NK-92 (cell line): ENCODE data around the gene PTGR3.

ENCODE experiments used
- DNase-seq: peaks from one replicate; lab custom pipeline; 2025; ENCODE audit not compliant: unreplicated experiment; lab: John Stamatoyannopoulos, UW

Gene PTGR3

DNA sequence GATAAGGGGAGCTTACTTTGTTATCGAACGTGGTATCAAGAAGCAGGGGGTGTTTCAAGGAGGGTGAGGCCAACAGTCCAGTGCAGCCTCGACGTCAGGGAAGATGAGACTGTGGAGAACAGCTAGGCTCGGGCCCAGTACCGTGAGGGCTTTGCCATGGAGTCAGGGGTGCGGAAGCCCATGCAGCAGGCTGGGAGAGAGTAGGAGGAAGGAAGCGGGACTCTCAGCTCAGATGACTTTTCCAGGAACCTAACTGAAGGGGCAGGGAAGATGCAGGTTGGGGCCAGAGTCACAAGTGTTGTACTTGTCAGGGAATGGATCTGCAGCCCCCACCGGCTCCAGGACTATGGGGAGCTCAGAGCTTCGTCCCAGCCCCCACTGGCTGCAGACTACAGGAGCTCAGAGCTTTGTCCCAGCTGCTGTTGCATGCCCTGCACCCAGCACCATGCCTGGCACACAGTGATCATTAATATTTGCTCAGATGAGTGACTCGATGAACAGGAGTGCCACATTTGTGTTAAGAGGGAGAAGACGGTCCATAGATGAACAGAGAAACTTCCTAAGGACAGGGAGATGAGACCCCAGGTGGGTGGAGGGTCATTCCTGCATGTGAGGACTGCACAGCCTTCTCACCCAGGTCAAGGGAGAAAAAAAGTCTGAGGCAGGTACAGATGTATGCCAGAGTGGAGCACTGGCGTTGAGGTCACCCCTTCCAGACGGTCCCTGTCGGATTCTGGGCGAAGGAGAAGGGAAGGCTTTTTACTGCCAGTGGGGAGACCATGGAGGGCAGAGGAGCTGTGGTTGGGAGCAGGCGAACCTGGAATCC is 36.4 kb downstream of the PTGR3 start:
- DNase-seq: no peak

DNA sequence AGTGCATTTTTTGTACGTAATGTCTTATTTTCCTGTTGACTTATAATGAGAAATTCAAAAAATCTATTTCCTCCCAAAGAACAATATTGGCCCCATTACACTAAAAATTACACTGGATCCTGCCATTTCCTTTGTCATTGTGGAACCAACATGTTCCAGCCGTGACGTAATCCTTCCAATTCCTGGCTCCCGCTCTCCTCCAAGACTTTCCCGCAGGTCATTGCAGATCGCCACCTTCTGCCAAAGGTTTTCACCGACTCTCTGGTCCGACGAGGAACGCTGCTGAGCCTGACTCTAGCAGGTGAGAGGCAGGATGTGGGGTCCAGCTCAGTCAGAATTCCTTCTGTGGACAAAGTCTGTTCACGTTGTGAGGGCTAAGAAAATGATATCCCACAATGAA is 38.0 kb downstream of the PTGR3 start:
- no peak for DNase-seq

GRCh38 chr18:75170022-75170789 is 38.7 kb downstream of the PTGR3 start:
- no peak for DNase-seq

DNA sequence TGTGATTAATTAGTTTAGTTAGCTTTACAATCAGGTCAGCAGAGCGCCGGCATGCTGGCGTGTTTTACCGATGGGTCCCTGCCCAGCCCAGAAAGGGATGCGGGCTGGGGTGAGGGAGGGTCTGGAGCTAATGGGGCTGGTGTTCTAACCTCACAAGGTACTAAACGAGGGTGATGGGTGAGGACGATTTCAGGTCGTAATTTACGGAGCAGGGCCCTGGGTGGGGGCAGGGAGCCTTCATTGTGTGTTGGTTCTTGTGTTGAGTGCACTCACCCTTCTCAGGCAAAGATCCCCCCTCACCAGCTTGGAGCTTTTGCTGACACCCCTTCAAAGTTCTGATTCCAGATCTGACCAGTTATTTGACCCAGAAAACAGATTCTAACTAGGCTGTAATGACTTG is 39.5 kb downstream of the PTGR3 start:
- DNase-seq: no peak

DNA sequence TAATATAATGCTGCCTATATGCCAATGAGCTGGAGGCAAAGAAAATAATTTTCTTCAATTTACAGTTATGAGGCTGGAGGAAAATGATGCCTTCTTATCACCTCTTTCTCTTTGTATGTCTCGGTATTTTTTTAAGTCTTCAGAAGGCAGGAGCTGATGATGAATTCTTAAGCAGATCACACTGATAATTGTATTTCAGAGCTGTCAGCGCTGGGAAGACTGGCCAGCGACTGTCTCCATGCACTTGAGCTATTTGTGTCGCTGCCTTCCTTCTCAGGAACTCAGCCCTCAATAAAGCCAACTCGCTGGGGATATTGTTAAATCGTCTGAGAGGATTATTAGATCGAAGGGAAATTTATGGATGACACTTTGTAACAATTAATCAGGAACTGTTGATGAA is 40.3 kb downstream of the PTGR3 start:
- DNase-seq: no peak

DNA sequence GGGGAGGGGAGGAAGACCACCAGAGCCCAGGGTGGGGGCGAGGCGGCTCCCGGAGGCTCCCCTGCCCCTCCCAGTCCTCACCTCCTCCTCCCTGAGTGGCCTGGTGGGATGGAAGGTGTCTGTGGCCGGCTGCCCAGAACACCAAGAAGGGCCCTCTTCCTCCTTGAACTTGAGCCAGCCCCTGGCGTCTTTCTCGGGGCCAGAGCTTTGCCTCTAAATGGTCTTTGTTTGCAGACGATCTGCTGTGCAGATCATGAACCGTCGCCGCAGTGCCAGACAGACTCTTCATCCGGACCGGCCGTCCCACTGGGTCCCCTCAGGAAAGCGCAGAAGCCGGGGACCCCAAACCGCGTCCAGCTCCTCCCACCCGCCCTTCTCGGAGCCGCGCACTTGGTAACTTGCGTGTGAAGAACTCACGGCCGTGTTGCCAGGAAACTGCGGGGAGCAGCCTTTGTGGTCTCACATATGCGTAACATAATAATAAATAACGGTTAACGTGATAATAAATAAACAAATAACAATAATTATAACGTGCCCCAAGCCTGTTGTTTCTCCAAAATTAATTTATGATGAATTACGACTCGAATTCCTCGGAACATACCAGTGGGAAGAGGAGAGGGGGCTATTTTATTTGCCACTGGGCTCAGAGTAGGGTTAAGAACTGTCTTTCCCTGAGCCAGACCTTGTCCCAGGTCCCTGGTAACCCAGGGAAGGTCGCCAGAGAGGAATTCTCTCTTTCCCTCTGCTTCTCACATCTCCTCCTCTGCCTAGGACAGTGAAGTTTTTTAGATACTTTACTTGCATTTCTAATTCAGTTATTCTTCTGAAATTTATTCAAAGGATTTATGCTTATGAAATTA is 41.0 kb downstream of the PTGR3 start:
- DNase-seq: no peak

DNA sequence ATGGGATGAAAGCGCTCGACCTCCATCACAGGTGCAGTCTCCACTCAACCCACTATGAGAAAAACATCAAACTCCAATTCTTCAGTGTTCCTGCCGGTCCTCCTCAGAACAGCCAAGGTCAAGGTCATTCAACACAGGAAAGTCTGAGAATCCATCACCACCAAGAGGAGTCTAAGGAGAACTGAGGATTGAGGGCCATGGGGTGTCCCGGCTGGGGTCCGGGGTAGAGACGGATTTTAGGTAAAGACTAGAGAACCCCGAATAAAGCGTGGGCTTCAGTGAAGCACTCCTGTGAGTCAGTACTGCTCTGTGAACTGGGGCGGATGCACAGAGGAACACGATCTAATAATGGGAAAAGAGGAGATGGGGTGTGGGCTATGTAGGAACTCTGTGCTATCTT is 41.8 kb downstream of the PTGR3 start:
- no peak for DNase-seq

GRCh38 chr18:75165926-75166325 is 43.0 kb downstream of the PTGR3 start:
- DNase-seq: no peak

DNA sequence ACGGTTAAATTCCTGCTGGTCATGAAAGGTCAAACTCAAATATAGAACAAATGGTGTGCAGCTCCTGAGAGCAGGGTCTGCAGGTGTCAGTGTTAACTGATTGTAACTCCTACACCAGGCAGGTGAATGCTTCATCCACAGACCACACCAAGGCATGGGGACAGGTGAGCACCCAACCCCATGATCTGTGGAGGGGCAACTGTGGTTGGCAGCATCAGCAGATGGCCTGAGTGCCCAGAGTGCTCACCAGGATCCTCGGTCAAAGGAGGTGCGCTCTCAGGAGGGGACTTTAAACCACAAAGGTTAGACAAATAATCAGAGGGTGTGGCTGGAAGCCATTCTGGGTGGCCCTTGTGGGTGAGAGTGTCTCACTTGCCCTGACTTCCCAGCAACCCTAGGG is 44.5 kb downstream of the PTGR3 start:
- no peak for DNase-seq

DNA sequence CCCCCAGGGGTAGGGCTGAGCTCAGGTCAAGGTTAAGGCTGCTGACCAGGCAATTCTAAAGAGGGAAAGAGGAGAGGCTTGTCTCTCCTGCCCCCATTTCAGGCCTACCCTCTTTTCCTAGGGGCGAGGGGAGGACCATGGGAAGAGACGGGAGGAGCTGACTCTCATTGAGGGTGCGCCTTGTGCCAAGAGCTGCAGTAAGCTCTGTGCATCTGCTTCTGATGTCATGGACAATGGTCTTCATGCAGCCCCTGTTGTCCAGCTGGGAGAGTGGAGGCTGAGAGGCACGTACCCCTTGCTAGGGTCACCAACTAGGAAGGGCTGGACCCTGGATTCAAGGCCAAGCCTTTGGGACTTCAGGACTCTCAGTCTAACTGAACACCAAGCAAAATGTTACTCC is 45.2 kb downstream of the PTGR3 start:
- DNase-seq: no peak

DNA sequence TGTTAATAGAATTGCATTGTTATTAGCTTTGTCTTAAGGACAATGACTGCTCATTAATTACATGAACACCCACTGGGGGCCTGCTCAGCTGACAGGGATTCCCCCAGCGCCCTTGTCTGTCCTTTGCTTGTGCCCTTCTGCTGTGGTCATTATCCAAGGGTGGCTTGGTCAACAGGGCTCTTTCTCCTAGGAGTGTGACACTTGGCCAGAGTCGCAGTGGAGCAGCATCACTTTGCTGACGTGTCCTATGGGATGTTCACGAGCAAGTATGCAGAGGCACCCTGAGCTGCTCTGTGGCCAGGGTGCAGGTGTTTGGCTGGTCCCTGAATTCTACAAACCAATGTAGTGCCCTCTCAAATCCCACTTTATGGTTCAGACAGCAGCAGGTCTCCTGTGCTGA is 46.0 kb downstream of the PTGR3 start:
- no peak for DNase-seq

- DNase-seq: no peak
Measured at GRCh38 chr18:75162467-75162866, 46.5 kb downstream of the PTGR3 start.

DNA sequence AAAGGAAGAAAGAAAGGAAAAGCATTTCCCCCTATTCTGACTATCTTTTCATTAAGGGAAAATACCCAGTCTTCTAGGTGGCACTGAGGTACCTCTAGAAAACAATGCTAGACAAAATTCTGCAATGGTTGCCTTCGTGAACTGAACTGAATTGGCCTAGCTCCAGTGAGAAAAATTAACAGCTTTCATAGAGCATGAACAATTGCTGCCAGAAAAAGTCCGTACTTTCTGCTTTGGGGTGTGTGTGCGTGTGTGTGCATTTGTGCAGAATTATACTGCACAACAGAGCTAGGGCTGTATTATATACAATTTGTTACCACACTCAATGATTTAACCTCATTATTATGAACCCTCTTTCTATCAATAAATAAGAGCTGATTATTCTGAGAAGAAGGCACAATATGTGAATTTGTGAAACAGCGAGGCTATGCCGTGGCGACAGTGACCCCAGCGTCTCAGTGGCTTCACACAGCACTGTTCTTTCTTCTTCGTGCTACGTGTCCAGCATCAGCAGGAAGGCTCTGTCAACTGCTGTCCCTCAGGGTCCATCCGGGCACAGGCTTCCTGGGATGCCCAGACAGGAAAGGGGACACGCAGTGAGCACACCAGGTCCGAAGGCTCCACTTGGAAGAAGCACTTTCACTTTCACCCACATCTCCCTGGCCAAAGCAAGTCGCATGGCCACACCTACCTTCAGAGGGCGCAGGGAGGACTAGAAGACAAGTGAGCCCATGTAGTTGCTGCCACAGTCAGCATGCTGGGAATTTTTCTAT is 47.5 kb downstream of the PTGR3 start:
- no peak for DNase-seq

DNA sequence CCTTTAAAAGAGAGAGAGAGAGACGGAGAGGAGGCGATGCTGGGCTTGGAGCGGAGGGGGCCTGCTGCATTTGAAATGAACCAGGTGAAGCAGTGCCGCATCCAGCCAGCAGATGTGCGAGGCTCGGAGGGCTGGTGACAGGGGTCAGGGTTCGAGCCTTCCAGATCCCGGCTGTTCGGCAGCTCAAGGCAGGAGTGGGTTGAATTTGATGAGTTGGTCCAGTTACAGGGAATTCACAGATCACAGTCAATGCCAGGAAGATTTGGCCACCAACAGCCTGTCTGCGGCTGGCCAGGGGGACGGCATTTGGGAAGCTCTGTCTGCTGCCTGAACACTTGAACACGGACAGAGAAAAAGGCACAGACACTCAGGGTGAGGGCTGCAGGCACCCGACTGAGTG is 48.6 kb downstream of the PTGR3 start:
- no peak for DNase-seq

DNA sequence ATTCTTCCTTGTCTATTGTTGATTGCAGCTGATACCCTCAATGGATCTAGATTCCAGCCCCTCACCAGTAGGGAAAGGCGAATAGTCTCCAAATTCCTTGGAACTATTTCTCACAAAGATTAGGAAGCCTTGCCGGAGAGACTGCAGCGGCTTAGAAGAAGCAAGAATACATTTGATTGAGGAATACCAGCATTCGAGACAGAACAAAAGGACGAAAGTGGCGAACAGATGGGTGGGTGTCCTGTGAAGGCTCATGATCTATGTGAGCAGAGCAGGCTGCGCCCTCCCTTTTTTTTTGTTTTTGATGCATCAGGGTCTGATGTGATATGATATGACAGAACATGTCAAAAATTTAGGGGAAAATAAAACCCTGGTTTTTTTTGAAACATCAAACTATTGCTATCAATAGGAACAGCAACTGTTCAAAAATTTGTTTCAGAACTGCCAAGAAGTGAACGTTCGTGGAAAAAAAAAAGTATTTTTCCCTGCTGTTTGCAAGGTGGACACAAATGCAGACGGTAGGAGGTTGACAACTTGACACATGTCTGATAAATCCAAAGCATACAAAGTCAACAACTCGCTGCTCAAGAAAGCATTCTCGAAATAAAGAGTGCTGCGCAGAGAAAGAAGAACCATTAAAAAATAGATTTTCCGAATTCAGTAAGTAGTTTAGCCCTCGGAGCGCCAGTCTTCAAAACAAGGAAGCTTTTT is 49.1 kb downstream of the PTGR3 start:
- DNase-seq: no peak

DNA sequence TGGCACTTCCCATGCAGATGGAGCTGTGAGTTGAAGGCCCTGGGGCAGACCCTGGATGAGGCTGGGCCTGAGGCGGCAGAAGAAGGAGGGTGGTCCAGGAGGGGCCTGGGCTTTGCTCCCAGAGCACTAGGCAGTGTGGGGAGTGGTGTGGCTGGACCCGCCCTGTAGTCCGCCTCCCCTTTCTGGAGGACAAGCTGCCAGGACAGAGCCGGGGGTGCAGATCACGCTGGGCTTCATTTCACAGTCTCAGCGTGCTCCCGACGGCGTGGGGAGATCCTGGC is 49.8 kb downstream of the PTGR3 start:
- DNase-seq: no peak
